WTC11 (cell line): Measurements from ENCODE around the gene CBLB. TPM values are rescaled to one million over a fixed set of nuclear protein-coding genes. Genes with fewer than 3 reads are reported as not detected.

ENCODE experiments used
- ATAC-seq: fragments of 200-7000 bp; cut with Tn5 transposase; 2 replicates; pipeline ENCODE4 v1.10.0; 2021; ENCODE audit warnings: mild to moderate bottlenecking, moderate library complexity
- CTCF ChIA-PET: fragments of 300-600 bp; sonication (Branson Sonifier 250); formaldehyde crosslinking; loops from one replicate; lab custom pipeline; 2021; ENCODE audit warnings: antibody characterized with exemption; lab: Charles Lee
- POLR2A ChIA-PET: fragments of 350-600 bp; sonication (Branson Sonifier 250); formaldehyde crosslinking; loops from one replicate; lab custom pipeline; 2021; ENCODE audit warnings: antibody characterized with exemption; lab: Charles Lee
- DNase-seq: peaks from one replicate; pipeline ENCODE4 v3.0.0; 2021; ENCODE audit warnings: low spot score
- H3K27ac Mint-ChIP-seq: 2 replicates; pipeline ENCODE4 v1.8.0; 2021; ENCODE audit warnings: mixed read lengths
- H3K27me3 Mint-ChIP-seq: 2 replicates; pipeline ENCODE4 v1.8.0; 2021; ENCODE audit warnings: low read depth, mild to moderate bottlenecking, moderate library complexity, mixed read lengths
- H3K36me3 Mint-ChIP-seq: 2 replicates; pipeline ENCODE4 v1.8.0; 2021; ENCODE audit warnings: mixed read lengths
- H3K4me1 Mint-ChIP-seq: 2 replicates; pipeline ENCODE4 v1.8.0; 2022; ENCODE audit warnings: mixed read lengths
- H3K4me3 Mint-ChIP-seq: 2 replicates; pipeline ENCODE4 v1.8.0; 2021; ENCODE audit warnings: mild to moderate bottlenecking, moderate library complexity, mixed read lengths
- H3K9me3 Mint-ChIP-seq: 2 replicates; pipeline ENCODE4 v1.8.0; 2021; ENCODE audit warnings: mixed read lengths
- AR ChIP-seq: fragments of 250-450 bp; sonication (Bioruptor Pico); IDR thresholded peaks from 2 replicates; pipeline ENCODE4 v1.9.0; 2021; ENCODE audit warnings: mild to moderate bottlenecking
- ATF2 ChIP-seq: sonication (generic); formaldehyde crosslinking; IDR thresholded peaks from 2 replicates; pipeline ENCODE4 v1.8.1; 2022; ENCODE audit warnings: low read depth, missing genetic modification reagents, borderline replicate concordance
- CBFB ChIP-seq: sonication (generic); formaldehyde crosslinking; IDR thresholded peaks from 2 replicates; pipeline ENCODE4 v1.8.1; 2022; ENCODE audit warnings: mild to moderate bottlenecking, low read depth, missing genetic modification reagents
- CDX4 ChIP-seq: fragments of 250-450 bp; sonication (Bioruptor Pico); IDR thresholded peaks from 2 replicates; pipeline ENCODE4 v1.9.0; 2021; ENCODE audit warnings: moderate library complexity, mild to moderate bottlenecking, inconsistent platforms, borderline replicate concordance
- E2F4 ChIP-seq: sonication (generic); formaldehyde crosslinking; IDR thresholded peaks from 2 replicates; pipeline ENCODE4 v1.8.1; 2022; ENCODE audit warnings: low read depth, mild to moderate bottlenecking, moderate library complexity, missing genetic modification reagents, borderline replicate concordance
- ERG ChIP-seq: fragments of 250-450 bp; sonication (Bioruptor Pico); IDR thresholded peaks from 2 replicates; pipeline ENCODE4 v1.8.0; 2021; ENCODE audit warnings: mild to moderate bottlenecking
- FOXJ3 ChIP-seq: sonication (generic); formaldehyde crosslinking; IDR thresholded peaks from 2 replicates; pipeline ENCODE4 v1.9.0; 2021; ENCODE audit warnings: missing genetic modification reagents, mild to moderate bottlenecking, borderline replicate concordance
- FOXK1 ChIP-seq: sonication (generic); formaldehyde crosslinking; IDR thresholded peaks from 2 replicates; pipeline ENCODE4 v1.8.0; 2022; ENCODE audit warnings: mild to moderate bottlenecking, moderate library complexity, missing genetic modification reagents
- GRHL2 ChIP-seq: fragments of 250-450 bp; sonication (Bioruptor Pico); IDR thresholded peaks from 2 replicates; pipeline ENCODE4 v1.8.0; 2022; ENCODE audit warnings: mild to moderate bottlenecking, moderate library complexity; ENCODE audit not compliant: insufficient replicate concordance, severe bottlenecking
- KAT7 ChIP-seq: sonication (generic); formaldehyde crosslinking; IDR thresholded peaks from 2 replicates; pipeline ENCODE4 v1.8.1; 2023; ENCODE audit warnings: missing genetic modification reagents, mild to moderate bottlenecking, borderline replicate concordance
- NFYB ChIP-seq: sonication (generic); formaldehyde crosslinking; conservative IDR thresholded peaks from 2 replicates; pipeline ENCODE4 v1.8.0; 2022; ENCODE audit warnings: low read depth, missing genetic modification reagents
- NR3C1 ChIP-seq: sonication (generic); formaldehyde crosslinking; conservative IDR thresholded peaks from 2 replicates; pipeline ENCODE4 v1.8.1; 2023; ENCODE audit warnings: low read depth, mild to moderate bottlenecking, missing genetic modification reagents
- RELA ChIP-seq: sonication (generic); formaldehyde crosslinking; IDR thresholded peaks from 2 replicates; pipeline ENCODE4 v1.8.1; 2022; ENCODE audit warnings: missing genetic modification reagents, mild to moderate bottlenecking, borderline replicate concordance
- SMAD3 ChIP-seq: sonication (generic); formaldehyde crosslinking; IDR thresholded peaks from 2 replicates; pipeline ENCODE4 v1.8.0; 2022; ENCODE audit warnings: missing genetic modification reagents, mild to moderate bottlenecking, borderline replicate concordance
- TEAD1 ChIP-seq: sonication (generic); formaldehyde crosslinking; IDR thresholded peaks from 2 replicates; pipeline ENCODE4 v1.8.0; 2022; ENCODE audit warnings: mild to moderate bottlenecking, missing genetic modification reagents
- USF1 ChIP-seq: sonication (generic); formaldehyde crosslinking; IDR thresholded peaks from 2 replicates; pipeline ENCODE4 v1.8.0; 2022; ENCODE audit warnings: mild to moderate bottlenecking, missing genetic modification reagents
- ZBTB43 ChIP-seq: sonication (generic); formaldehyde crosslinking; IDR thresholded peaks from 2 replicates; pipeline ENCODE4 v1.8.1; 2023; ENCODE audit warnings: mild to moderate bottlenecking, missing genetic modification reagents
- ZNF219 ChIP-seq: sonication (generic); formaldehyde crosslinking; IDR thresholded peaks from 2 replicates; pipeline ENCODE4 v1.8.0; 2023; ENCODE audit warnings: missing genetic modification reagents, mild to moderate bottlenecking, borderline replicate concordance
- ZNF416 ChIP-seq: fragments of 250-450 bp; sonication (Bioruptor Pico); IDR thresholded peaks from 2 replicates; pipeline ENCODE4 v1.9.0; 2021; ENCODE audit warnings: mild to moderate bottlenecking, inconsistent platforms
- ZNF423 ChIP-seq: fragments of 250-450 bp; sonication (Bioruptor Pico); IDR thresholded peaks from 2 replicates; pipeline ENCODE4 v2.1.2; 2022; ENCODE audit warnings: mild to moderate bottlenecking, moderate library complexity
- total RNA-seq: library from RNA; stranded (reverse); gene quantifications from 3 replicates; pipeline ENCODE4 v1.2.3, GENCODE V29; 2021

CBLB gene
- total RNA-seq, 1 experiment from 2014 or later = 19.8 TPM

GRCh38 chr3:105865867-105866350 is 2.9 kb downstream of the CBLB start:
- no peaks in the 10 kb centered on the region for H3K27me3 Mint-ChIP-seq
- H3K4me3 Mint-ChIP-seq = no peak overlapping the region
- DNase-seq (no peak), ATAC-seq (no peak)
- ChIA-PET CTCF (no interaction called here), POLR2A (no interaction called here)
- peaks cover 28% of the 10 kb centered on the region for H3K4me1 Mint-ChIP-seq
- H3K9me3 Mint-ChIP-seq = no peaks in the 10 kb centered on the region
- H3K27ac Mint-ChIP-seq = no peak overlapping the region
- H3K36me3 Mint-ChIP-seq = peaks cover 9% of the 10 kb centered on the region
- TF ChIP-seq CBFB (CRISPR knock-in tag) (no peak), ZNF219 (CRISPR knock-in tag) (no peak), TEAD1 (CRISPR knock-in tag) (no peak), KAT7 (CRISPR knock-in tag) (no peak), ZNF416 (CRISPR knock-in tag) (no peak), SMAD3 (CRISPR knock-in tag) (no peak), FOXK1 (CRISPR knock-in tag) (no peak), ERG (CRISPR knock-in tag) (no peak), GRHL2 (CRISPR knock-in tag) (no peak), ZNF423 (CRISPR knock-in tag) (no peak)

GRCh38 chr3:105865016-105865623 is 3.7 kb downstream of the CBLB start:
- no peak for ATAC-seq
- Mint-ChIP-seq H3K9me3 (no peaks in the 10 kb centered on the region), H3K27me3 (no peaks in the 10 kb centered on the region), H3K27ac (no peak overlapping the region), H3K36me3 (peaks cover 9% of the 10 kb centered on the region), H3K4me1 (peaks cover 24% of the 10 kb centered on the region), H3K4me3 (no peak overlapping the region)
- no peak for TF ChIP-seq NFYB
- no peak for TF ChIP-seq RELA (CRISPR knock-in tag)
- TF ChIP-seq USF1 (CRISPR knock-in tag) = no peak
- no peak for TF ChIP-seq ZBTB43 (CRISPR knock-in tag)
- TF ChIP-seq TEAD1 (CRISPR knock-in tag) = no peak
- DNase-seq = no peak
- ChIA-PET POLR2A (no interaction called here), CTCF (no interaction called here)

GRCh38 chr3:105864212-105864611 is 4.6 kb downstream of the CBLB start:
- ChIA-PET CTCF (no interaction called here), POLR2A (no interaction called here)
- peaks cover 20% of the 10 kb centered on the region for H3K4me1 Mint-ChIP-seq
- no peaks in the 10 kb centered on the region for H3K9me3 Mint-ChIP-seq
- peaks cover 12% of the 10 kb centered on the region for H3K36me3 Mint-ChIP-seq
- H3K4me3 Mint-ChIP-seq = no peak overlapping the region
- ATAC-seq (no peak), DNase-seq (no peak)
- no peak overlapping the region for H3K27ac Mint-ChIP-seq
- H3K27me3 Mint-ChIP-seq = no peaks in the 10 kb centered on the region
- TF ChIP-seq CDX4 = no peak
- TF ChIP-seq ERG (CRISPR knock-in tag) = no peak
- no peak for TF ChIP-seq FOXJ3 (CRISPR knock-in tag)
- no peak for TF ChIP-seq AR (CRISPR knock-in tag)
- TF ChIP-seq ATF2 (CRISPR knock-in tag) = no peak
- no peak for TF ChIP-seq E2F4 (CRISPR knock-in tag)
- TF ChIP-seq NR3C1 (CRISPR knock-in tag) = no peak
